GM12801 (cell line): Measurements from ENCODE around the gene HOXB4.

Source experiments
- TF ChIP-seq, protein P1 (sequence below): IDR thresholded peaks from one replicate; pipeline ENCODE4 v1.5.1; 2011; ENCODE audit warnings: control low read depth; ENCODE audit not compliant: insufficient read length; ENCODE audit errors: extremely low read depth

The HOXB4 gene

GRCh38 chr17:48592057-48592514 lies 13.9 kb upstream of the HOXB4 start:
- TF ChIP-seq, protein P1, sequence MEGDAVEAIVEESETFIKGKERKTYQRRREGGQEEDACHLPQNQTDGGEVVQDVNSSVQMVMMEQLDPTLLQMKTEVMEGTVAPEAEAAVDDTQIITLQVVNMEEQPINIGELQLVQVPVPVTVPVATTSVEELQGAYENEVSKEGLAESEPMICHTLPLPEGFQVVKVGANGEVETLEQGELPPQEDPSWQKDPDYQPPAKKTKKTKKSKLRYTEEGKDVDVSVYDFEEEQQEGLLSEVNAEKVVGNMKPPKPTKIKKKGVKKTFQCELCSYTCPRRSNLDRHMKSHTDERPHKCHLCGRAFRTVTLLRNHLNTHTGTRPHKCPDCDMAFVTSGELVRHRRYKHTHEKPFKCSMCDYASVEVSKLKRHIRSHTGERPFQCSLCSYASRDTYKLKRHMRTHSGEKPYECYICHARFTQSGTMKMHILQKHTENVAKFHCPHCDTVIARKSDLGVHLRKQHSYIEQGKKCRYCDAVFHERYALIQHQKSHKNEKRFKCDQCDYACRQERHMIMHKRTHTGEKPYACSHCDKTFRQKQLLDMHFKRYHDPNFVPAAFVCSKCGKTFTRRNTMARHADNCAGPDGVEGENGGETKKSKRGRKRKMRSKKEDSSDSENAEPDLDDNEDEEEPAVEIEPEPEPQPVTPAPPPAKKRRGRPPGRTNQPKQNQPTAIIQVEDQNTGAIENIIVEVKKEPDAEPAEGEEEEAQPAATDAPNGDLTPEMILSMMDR, result no peak

DNA sequence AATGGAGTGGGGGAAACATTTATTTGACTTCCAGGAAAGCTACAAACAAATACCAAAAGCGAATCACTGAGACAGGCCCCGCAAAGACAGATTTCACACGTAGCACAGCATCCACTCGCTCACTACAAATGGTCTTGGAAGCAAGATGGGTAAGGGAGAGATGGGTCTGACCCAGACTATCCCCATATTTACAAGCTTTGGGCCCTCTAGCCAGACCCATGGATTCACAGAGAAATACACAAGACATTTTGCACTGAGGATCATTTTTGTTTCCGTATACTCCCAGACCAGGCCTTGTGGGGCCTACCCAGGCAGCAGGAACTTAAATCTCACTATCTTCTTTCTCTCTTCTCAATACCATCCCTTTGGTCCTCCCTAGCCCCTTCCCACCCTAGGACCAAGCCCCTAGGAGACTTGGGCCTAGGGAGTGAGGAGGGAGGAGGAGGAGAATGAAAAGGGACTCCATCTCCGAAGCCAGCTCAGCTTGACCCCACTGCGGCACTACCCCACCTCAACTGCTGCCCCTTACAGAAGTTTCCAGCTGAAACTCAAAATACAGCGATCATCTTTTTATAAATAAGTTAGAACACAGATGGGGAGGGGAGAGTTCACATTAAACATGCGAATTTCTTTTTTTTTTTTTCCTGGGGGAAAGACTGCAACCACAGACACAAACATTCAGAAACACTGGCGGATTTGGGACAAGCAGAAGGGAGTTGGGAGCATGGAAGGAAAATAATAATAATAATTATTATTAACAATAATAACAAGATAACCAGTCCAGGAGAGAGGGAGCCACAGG lies 13.3 kb upstream of the HOXB4 start:
- TF ChIP-seq, protein P1, result no peak

DNA sequence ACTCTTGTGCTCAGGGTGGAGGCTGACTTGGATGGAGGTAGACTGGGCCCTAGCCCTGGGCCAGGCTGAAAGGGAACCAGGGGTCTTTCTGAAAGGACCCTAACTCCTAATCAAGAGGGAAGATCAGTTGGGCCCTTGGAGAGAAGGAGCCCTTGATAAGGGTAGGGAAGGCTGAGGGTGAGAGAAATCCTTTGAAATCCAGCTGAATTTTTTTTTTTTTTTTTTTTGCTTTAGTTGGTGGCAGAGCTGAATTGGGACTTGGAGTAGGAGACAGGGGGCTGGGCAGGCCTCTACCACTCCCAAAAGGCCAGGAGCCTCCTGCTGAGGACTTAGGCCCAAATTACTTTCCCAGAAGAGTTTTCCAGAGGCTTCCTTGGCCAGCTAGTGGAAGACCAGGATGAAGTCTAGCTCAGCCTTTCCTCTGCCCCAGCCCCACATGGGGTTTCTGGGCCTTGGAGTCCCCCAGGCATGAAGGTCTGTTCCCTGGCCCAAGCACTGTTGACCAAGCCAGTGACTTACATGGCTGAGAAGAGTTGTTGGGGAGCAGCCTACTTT lies 12.5 kb upstream of the HOXB4 start:
- TF ChIP-seq, protein P1, result no peak

GRCh38 chr17:48589831-48590606 lies 11.9 kb upstream of the HOXB4 start, which contains the start of gene HOXB3:
Gene HOXB3, minus strand, starts transcription at chr17:48590241. Its CDS starts 37,767 bp downstream, at chr17:48552474.
- TF ChIP-seq, protein P1, result no peak

DNA sequence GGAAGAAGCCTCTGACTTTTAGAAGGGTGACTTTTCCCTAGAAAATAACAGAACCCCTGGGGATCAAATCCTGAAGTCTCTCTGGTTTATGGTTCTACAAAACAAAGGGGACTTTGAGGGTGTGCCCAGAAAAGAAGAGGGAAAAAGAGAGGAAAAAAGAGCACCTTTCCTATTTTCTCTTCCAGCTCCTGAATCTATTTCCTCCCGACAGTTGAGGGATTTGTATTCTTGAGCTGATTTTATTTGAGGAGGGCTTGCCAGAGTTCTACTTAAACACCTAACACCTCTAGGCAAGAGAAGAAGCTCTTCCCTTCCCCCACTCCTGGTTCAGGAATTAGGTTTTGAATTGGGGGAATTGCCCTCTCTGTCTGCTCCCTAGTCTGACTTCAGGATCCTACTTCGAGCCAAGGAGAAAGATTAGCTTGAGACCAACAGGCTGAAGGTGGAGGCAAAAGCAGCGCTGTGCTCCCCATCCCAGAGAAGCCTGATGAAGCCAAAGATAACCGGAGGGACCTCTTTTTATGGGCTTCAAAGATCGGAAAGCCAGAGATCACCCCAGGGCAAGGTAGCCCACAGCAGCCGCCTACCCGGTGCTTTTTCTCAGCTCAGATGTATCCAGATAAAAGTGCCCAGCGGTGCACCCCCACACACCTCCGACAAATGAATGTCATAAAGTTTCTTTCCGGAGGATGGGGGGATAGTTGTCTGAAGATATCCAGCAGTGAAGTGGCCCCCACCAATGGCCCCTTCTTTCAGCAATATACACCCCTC lies 11.1 kb upstream of the HOXB4 start:
- TF ChIP-seq, protein P1, result no peak

GRCh38 chr17:48588528-48588927 lies 10.4 kb upstream of the HOXB4 start:
- TF ChIP-seq, protein P1, result no peak
